Esophagus squamous epithelium (tissue), 5 donors: ENCODE data around the gene PCDHGA1. TPM values are rescaled to one million over a fixed set of nuclear protein-coding genes. Genes with fewer than 3 reads are reported as not detected.
A peak's percentile ranks its signal among the peaks of the same experiment; 100 is the strongest.

Experiments used
- DNase-seq: peaks from one replicate; lab custom pipeline; 2025; lab: John Stamatoyannopoulos, UW
- H3K27ac ChIP-seq, 4 donors: fragments of 200-600 bp; sonication (generic); one replicate each; pipeline ENCODE4 v1.5.1; 2016 to 2019; ENCODE audit warnings: mild to moderate bottlenecking in 1 of 4
- H3K27me3 ChIP-seq, 4 donors: fragments of 200-600 bp; sonication (generic); 1 replicate in 3 of 4; 2 replicates in 1 of 4; pipeline versions ENCODE4 v1.5.1 to v1.6.0; 2017 to 2021; ENCODE audit warnings: antibody characterized with exemption in 1 of 4
- H3K36me3 ChIP-seq, 3 donors: fragments of 200-600 bp; sonication (generic); one replicate each; pipeline ENCODE4 v1.5.1; 2016 to 2019
- H3K4me1 ChIP-seq, 3 donors: fragments of 200-600 bp; sonication (generic); one replicate each; pipeline ENCODE4 v1.5.1; 2017 to 2019
- H3K4me3 ChIP-seq, 4 donors: fragments of 200-600 bp; sonication (generic); 1 replicate in 3 of 4; 2 replicates in 1 of 4; pipeline ENCODE4 v1.5.1; 2016 to 2019; ENCODE audit warnings: mild to moderate bottlenecking in 2 of 4, moderate library complexity in 1 of 4
- H3K9me3 ChIP-seq, 3 donors: fragments of 200-600 bp; sonication (generic); one replicate each; pipeline ENCODE4 v1.5.1; 2016 to 2019
- POLR2A ChIP-seq, 4 donors: fragments of 450-650 bp; IDR thresholded peaks; one replicate each; pipeline ENCODE4 v1.6.1; 2017; ENCODE audit warnings: antibody characterized with exemption in 4 of 4, mild to moderate bottlenecking in 4 of 4, moderate library complexity in 3 of 4
- WGBS, 2 donors: methylation state at CpG; one replicate each; pipeline ENCODE4 v1.1.5; 2018; 5-methylcytosine and 5-hydroxymethylcytosine counted together
- intact Hi-C: fragments of 100-400 bp; cut with DNase I; formaldehyde crosslinking; loops from one replicate; pipeline ENCODE4 v1.15.0; 2022
- total RNA-seq, 4 donors: library from RNA; depleted of rRNA; stranded (reverse); fragments of >200 nt; gene quantifications; one replicate each; pipeline ENCODE4 v1.1.0, GENCODE V29; 2016
- TF ChIP-seq, protein P1 (sequence below), 6 experiments: fragments of 450-650 bp in 4 of 6; fragments of 200-600 bp in 2 of 6; sonication (generic) in 2 of 6; IDR thresholded peaks; one replicate each; pipeline ENCODE4 v1.5.1; 2016 to 2019; ENCODE audit warnings: antibody characterized with exemption in 6 of 6, mild to moderate bottlenecking in 4 of 6, moderate library complexity in 4 of 6
- donor health status: DM: yes; HTN: yes; CAD: no.

The PCDHGA1 gene
- total RNA-seq, 4 donors from 2014 or later = 0.19 to 0.66 (median 0.34) TPM

DNA sequence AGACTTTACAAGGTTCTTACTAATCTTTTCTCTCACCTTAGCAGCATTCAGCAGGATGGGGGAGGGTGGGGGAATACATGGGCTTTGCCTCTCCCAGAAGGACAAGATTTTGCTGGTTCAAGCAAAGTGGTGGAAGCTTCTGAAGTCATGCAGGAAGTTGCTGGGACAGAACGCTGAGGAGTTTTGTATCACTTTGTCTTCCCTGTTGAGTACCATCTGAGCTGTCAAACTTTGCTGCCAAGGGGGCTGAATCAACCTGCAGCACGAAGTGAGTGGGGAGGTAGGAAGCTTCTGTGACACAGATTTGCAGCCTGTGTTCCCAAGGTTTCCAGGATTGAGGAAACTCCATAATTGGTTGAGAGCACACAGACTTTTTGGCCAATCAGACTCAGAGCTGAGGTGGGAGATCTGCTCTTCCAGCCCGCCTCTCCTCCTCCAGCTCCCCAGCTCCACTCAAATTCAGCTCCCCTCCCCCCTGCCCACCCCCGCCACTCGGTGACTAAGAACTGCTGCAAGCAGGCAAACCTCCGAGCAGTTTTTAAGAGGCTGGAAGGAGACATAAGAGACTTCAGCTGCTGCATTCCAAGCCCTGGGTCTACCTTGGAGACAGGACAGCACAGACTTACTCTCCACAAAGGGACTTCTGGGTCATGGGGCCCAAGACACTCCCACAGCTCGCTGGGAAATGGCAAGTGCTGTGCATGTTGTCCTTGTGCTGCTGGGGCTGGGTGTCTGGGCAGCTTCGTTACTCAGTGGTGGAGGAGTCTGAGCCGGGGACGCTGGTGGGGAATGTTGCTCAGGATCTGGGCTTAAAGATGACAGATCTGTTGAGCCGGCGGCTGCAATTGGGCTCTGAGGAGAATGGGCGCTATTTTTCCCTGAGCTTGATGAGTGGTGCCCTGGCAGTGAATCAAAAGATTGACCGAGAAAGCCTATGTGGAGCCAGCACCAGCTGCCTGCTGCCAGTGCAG lies 158.6 kb downstream of the PCDHGA1 start, which contains the start of gene PCDHGC5:
Gene PCDHGC5 (plus strand): TSS at position 491 of the 971 bp plus-strand sequence. CDS start 160 bp downstream, at position 651.
- peak within 1 kb of the TSS in 1 of 4 donors; percentile 23 for H3K27ac ChIP-seq
- H3K9me3 ChIP-seq = no peaks in the 10 kb centered on the region
- no peak for DNase-seq
- WGBS, 2 donors = 31 to 45% methylated on average over 5 to 11 of the region's 14 CpGs
- H3K4me3 ChIP-seq = no peak within 1 kb of the TSS
- TF ChIP-seq, protein P1, sequence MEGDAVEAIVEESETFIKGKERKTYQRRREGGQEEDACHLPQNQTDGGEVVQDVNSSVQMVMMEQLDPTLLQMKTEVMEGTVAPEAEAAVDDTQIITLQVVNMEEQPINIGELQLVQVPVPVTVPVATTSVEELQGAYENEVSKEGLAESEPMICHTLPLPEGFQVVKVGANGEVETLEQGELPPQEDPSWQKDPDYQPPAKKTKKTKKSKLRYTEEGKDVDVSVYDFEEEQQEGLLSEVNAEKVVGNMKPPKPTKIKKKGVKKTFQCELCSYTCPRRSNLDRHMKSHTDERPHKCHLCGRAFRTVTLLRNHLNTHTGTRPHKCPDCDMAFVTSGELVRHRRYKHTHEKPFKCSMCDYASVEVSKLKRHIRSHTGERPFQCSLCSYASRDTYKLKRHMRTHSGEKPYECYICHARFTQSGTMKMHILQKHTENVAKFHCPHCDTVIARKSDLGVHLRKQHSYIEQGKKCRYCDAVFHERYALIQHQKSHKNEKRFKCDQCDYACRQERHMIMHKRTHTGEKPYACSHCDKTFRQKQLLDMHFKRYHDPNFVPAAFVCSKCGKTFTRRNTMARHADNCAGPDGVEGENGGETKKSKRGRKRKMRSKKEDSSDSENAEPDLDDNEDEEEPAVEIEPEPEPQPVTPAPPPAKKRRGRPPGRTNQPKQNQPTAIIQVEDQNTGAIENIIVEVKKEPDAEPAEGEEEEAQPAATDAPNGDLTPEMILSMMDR (IDR thresholded peaks at IDR 0.05) = no peak
- TF ChIP-seq POLR2A (IDR thresholded peaks at IDR 0.05) = no peak
- intact Hi-C loops = no loop called here
- H3K4me1 ChIP-seq = peaks cover 26 to 69% (median 31%) of the 10 kb centered on the region in 3 donors
- peaks cover 0 to 69% (median 0%) of the 10 kb centered on the region in 3 donors for H3K36me3 ChIP-seq
- H3K27me3 ChIP-seq = peaks cover 0 to 34% (median 0%) of the 10 kb centered on the region in 4 donors

GRCh38 chr5:141489841-141490240 lies 159.5 kb downstream of the PCDHGA1 start:
- Histone ChIP-seq H3K27me3 (peaks cover 0 to 32% (median 0%) of the 10 kb centered on the region in 4 donors), H3K4me3 (no peak overlapping the region), H3K36me3 (peaks cover 0 to 73% (median 0%) of the 10 kb centered on the region in 3 donors), H3K9me3 (no peaks in the 10 kb centered on the region), H3K27ac (no peak overlapping the region), H3K4me1 (peaks cover 20 to 69% (median 29%) of the 10 kb centered on the region in 3 donors)
- no peak for DNase-seq
- intact Hi-C loops = no loop called here
- TF ChIP-seq, protein P1 (IDR thresholded peaks at IDR 0.05) = no peak
- TF ChIP-seq POLR2A (IDR thresholded peaks at IDR 0.05) = no peak
- 78 to 90% methylated on average over 4 to 7 of the region's 10 CpGs for WGBS, 2 donors

- Histone ChIP-seq H3K9me3 (no peaks in the 10 kb centered on the region), H3K27me3 (peaks cover 0 to 29% (median 0%) of the 10 kb centered on the region in 4 donors), H3K4me3 (no peak overlapping the region), H3K27ac (no peak overlapping the region), H3K36me3 (peaks cover 0 to 76% (median 0%) of the 10 kb centered on the region in 3 donors), H3K4me1 (peaks cover 16 to 69% (median 24%) of the 10 kb centered on the region in 3 donors)
- TF ChIP-seq, protein P1 (IDR thresholded peaks at IDR 0.05) = no peak
- TF ChIP-seq POLR2A (IDR thresholded peaks at IDR 0.05) = no peak
- 94 to 96% methylated on average over 10 of the region's 10 CpGs for WGBS, 2 donors
- intact Hi-C loops = no loop called here
- no peak for DNase-seq
Observed at GRCh38 chr5:141490271-141490670, 160.0 kb downstream of the PCDHGA1 start.

GRCh38 chr5:141490771-141491170 lies 160.5 kb downstream of the PCDHGA1 start:
- intact Hi-C loops = no loop called here
- Histone ChIP-seq H3K9me3 (no peaks in the 10 kb centered on the region), H3K27ac (no peak overlapping the region), H3K27me3 (peaks cover 0 to 24% (median 0%) of the 10 kb centered on the region in 4 donors), H3K4me3 (no peak overlapping the region), H3K4me1 (peaks cover 13 to 69% (median 21%) of the 10 kb centered on the region in 3 donors), H3K36me3 (peaks cover 0 to 73% (median 0%) of the 10 kb centered on the region in 3 donors)
- TF ChIP-seq, protein P1 (IDR thresholded peaks at IDR 0.05) = no peak
- TF ChIP-seq POLR2A (IDR thresholded peaks at IDR 0.05) = no peak
- DNase-seq = no peak
- WGBS, 2 donors = 87 to 90% methylated on average over 4 to 11 of the region's 13 CpGs
